IPS DF 19.7 (cell line): Measurements from ENCODE around the gene RAP1GDS1.

Source experiments
- DNase-seq: peaks from one replicate; pipeline ENCODE4 v3.0.0-alpha.2; 2013; ENCODE audit warnings: low read depth, low spot score

Gene RAP1GDS1, protein sequence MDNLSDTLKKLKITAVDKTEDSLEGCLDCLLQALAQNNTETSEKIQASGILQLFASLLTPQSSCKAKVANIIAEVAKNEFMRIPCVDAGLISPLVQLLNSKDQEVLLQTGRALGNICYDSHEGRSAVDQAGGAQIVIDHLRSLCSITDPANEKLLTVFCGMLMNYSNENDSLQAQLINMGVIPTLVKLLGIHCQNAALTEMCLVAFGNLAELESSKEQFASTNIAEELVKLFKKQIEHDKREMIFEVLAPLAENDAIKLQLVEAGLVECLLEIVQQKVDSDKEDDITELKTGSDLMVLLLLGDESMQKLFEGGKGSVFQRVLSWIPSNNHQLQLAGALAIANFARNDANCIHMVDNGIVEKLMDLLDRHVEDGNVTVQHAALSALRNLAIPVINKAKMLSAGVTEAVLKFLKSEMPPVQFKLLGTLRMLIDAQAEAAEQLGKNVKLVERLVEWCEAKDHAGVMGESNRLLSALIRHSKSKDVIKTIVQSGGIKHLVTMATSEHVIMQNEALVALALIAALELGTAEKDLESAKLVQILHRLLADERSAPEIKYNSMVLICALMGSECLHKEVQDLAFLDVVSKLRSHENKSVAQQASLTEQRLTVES

GRCh38 chr4:98260579-98261404 is at the start of gene RAP1GDS1:
TSS of gene RAP1GDS1 (plus strand) at chr4:98261384. CDS start at chr4:98261566, 182 bp downstream.
- DNase-seq: no peak

GRCh38 chr4:98222306-98222705 is 38.9 kb upstream of the RAP1GDS1 start:
- DNase-seq: no peak

DNA sequence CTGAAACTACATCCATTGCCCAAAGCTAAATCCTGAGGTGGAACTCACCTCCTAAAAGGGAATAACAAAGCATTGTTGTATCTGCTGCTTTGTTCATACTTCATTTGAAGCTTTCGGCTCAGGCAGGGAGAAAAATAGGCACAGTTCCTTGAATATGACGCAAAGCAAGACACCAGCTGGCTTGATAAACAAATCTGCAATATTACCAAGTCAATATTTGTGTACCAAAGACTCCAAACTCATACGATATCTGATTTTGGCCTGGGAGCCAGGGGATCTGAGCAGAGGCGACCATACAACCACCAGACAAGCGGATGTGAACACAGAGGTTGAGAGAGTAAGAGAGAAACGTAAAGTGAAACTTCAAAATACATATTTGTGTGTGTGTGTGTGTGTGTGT is 34.8 kb upstream of the RAP1GDS1 start:
- no peak for DNase-seq

- no peak for DNase-seq
These were observed 30.2 kb upstream of the RAP1GDS1 start for GRCh38 chr4:98230961-98231360.

- DNase-seq: no peak
These were observed 29.0 kb upstream of the RAP1GDS1 start for GRCh38 chr4:98232202-98232601.

- no peak for DNase-seq
These were observed 24.0 kb upstream of the RAP1GDS1 start for GRCh38 chr4:98237204-98237603.

GRCh38 chr4:98242063-98242462 is 19.1 kb upstream of the RAP1GDS1 start:
- no peak for DNase-seq

DNA sequence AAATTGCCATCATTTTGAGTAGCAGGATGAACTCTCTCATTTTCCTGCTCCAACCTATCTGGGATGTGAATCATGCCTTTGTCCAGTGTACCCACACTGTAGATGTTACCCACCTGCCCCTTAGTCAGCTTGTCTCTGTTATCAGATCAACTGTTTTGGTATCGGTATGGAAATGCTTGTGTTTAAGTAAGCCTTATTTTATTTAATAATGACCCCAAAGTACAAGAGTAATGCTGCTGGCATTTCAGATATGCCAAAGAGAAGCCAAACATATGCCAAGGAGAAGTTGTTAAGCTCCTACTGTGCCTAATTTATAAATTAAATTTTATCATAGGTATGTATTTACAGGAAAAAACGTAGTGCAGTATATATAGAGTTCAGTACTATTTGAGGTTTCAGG is 18.6 kb upstream of the RAP1GDS1 start:
- DNase-seq: no peak

DNA sequence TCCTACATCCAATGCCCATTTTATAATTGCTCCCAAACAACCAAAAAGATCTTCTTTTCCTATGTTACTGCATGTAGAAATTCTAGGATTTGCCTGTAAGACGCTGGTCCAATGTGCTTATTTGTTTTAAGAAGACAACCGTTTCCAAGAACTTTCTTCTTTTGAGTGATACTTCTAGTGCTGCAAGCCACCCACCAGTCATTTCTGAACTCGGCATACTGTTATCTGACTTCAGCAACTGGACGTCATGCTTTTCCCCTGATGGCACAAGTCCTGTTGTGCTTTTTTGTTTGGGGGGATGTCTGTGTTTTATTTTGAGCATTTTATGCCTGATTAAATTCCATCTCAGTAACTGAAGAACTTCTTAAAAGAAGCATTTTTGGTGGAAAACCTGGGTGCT is 16.0 kb upstream of the RAP1GDS1 start:
- no peak for DNase-seq

DNA sequence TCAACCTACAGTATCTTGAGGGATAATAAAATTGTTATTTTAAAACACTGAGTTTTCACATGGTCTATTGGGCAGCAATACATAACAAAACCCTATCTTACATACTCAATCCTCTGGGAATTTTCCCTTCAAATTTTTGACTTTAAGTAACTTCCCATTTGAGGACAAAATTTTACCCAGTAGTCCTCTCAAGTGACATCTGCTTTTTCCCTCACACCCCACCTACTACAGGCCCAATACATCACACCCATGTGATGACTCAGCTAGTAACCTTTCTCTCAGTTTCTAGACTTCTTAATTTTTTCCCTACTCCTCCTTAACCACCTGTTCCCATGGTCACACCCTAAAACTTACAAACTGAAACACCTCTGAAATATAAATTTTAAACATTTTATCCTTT is 12.2 kb upstream of the RAP1GDS1 start:
- DNase-seq: no peak

DNA sequence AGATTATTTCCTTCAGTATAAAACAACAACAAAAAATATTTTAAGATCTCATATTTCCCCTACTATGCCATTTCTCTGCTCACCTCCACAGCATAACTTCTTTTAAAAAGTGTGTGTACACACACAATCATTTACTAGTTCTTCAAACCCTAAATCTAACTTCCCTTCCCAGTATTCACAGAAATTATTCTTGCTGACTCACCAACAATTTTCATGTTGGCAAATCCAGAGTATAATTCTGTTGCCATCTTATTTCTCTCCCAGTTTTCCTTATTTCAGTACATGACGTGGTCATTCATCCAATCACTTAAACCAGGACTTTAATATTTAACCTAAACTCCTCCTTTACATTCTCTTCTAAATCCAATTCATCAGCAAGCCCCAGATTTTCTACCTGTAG is 11.4 kb upstream of the RAP1GDS1 start:
- no peak for DNase-seq

GRCh38 chr4:98253499-98253898 is 7.7 kb upstream of the RAP1GDS1 start:
- no peak for DNase-seq

DNA sequence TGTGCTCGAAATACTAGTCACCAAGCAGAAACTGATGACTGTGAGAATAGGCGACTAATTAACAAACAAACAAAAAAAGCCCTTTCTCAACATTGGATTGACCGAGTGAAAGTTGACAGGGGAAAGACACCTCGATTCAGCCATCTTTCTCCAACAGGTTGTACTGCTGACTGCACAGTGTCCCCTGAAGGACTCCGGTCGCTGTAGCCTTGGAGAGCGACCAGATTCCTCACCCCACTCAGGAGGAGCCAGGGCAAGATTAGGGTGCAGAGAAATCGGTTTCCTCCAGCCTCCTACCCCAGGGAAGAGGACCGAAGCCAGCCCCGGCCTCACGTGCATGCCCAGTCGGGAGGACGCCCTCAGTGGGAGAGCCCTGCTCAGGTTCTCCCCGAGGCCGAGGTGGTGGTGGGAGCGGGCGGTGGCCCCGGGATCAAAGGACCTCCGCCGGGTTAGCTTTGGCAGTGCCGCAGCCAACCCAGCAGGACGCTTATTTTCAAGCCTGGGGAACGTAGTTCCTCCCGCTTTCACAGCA is 1.1 kb upstream of the RAP1GDS1 start:
- no peak for DNase-seq

- DNase-seq: no peak
These were observed 464 bp downstream of the RAP1GDS1 start for GRCh38 chr4:98261405-98262291.

DNA sequence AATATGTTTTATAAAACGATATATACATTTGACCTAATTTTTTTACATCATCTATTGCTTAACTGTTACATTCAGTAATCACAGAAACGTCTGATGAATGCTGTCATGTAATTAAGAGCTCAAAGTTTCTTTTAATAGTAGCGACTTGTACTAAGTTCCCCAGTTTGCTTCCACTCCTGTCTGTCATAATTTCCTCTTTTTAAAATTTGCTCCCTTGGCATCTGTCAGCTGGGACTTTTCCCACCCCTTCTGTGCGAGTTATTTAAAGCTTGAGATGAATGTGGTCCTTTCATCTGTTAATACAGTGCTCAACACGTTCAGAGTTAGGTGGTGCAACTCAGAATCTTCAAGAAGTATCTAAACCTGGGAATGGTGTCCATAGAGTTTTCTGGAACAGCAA is 1.2 kb downstream of the RAP1GDS1 start:
- no peak for DNase-seq

GRCh38 chr4:98267498-98267897 is 6.3 kb downstream of the RAP1GDS1 start:
- no peak for DNase-seq

DNA sequence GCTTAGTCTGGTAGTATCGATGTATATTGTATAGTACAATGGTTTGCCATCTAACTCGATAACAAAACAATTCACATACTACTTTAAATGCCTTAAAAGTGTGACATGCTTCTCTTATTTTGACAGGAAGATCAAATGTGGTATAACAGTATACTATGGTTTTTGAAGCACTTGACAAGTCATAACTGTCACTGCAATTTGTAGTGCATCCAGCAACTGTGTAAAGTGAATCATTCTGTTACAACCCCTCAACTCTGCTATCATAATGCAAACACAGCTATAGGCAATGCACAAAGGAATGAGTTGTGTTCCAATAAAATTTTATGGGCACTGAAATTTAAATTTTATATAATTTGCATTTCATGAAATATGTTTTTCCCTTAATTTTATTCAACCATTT is 14.0 kb downstream of the RAP1GDS1 start:
- no peak for DNase-seq

DNA sequence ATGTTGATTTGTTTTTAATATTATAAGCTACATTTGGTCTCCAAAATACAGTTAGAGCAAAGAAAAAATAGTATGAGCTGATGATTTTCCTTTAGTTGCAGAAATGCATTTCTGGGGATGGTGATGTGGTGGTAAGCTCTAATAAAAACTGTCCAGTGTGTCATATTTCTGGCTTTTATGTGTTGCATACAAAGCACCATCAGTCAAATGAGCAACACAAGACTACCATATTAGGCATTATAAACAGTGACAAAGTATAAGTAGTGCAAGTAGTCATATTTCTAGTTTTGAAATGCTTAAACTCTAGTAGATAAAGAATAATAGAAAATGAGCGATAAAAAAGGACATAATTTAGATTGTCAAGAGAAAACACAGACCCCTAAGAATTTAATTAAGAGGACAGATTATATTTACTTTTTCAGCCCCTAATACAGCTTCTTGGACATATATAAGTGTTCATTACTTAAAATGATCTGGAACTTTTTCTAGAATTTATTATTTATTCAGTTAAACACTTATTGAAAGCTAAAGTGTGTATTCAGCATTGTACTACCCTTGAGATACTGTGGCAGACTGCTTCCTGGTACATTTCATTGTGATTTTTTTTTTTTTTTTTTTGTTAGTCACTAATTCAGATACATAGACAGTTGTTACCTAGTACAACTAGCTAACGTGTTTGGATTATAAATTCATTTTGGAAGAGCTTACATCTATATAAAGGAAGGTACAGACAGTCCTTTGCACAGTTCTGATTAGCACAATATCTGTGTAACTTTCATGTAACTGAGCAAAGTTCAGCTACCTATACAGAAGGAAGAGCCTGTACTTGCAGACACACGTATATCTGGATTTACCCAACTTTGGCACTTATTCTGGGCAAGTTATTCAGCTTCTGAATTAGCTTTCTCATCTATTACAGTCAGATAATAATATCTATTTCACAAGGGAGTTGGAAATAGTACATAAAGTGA is 22.3 kb downstream of the RAP1GDS1 start:
- no peak for DNase-seq

DNA sequence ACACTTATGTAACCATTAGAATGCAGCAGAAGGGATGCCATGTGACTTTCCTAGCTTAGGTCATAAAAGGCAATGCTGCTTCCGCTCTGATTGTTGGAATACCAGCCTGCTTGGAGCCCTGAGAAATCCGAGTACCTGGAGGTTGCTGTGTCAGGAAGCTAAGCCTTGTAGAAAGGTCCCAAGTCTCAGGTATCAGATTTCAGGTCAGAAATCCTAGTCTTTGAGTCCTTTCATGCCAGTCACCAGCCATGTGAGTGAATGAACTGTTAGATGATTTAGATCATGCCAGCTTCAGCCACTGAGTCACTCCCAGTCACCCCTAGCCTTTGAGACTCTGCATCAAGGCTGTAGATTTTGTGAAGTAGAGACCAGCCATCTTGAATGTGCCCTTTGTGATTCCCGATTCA is 23.5 kb downstream of the RAP1GDS1 start:
- DNase-seq: peak; percentile 86

DNA sequence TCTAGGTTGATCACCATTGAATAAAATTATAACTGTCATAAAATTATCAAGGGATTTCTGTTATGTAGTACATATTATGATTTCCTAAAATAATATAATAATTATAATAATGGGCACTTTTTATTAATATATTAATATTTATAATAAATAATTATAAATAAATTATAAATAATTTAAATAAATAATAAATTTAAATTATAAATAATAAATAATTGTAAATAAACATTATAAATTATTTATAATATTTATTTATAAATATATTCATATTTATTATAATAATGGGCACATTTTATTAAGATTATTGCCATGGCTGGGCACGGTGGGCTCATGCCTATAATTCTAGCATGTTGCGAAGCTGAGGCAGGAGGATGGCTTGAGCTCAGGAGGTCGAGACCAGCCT is 24.5 kb downstream of the RAP1GDS1 start:
- no peak for DNase-seq
